ENCODE data around the gene CLCN2. TPM values are rescaled to one million over a fixed set of nuclear protein-coding genes. Genes with fewer than 3 reads are reported as not detected.

The CLCN2 gene
- total RNA-seq, 1 experiment from 2014 or later = 13.0 TPM

DNA sequence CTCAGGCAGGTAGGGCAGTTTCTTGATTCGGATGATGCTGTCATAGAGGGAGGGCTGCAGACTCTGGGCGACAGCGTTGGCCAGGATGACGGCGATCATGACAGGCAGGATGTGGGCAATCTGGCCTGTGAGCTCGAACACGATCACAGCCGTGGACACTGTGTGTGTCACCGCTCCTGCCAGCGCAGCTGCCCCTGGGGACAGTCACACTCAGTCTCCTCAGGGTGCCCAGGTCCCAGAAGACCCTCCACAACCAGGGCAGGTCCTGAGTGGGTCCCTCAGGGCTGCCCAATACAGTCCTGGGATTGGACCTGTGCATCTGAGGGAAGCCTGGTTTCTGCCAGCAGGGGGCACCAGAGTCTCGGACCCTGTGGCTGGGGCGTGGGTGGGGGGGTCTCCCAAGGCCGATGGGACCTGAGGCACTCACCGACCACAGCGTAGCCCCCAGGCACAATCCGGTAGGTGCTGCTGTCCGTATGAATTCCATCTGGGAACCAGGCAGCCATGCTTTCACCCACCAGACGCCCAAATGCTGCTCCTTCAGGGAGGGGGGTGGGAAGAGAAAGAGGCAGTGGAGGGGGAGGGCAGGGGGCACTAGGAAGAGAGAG, 7.2 kb downstream of the CLCN2 start:
- no peaks in the 10 kb centered on the region for H4K20me1 ChIP-seq (ENCODE audit: low read length)
- H3F3A ChIP-seq (ENCODE audit: low read length, unreplicated experiment) = no peaks in the 10 kb centered on the region
- no peak overlapping the region for H2AFZ ChIP-seq (ENCODE audit: low read length)
- TF ChIP-seq EZH2 (IDR thresholded peaks at IDR 0.05; ENCODE audit: low read length, unreplicated experiment) = no peak
- TF ChIP-seq, protein P1, sequence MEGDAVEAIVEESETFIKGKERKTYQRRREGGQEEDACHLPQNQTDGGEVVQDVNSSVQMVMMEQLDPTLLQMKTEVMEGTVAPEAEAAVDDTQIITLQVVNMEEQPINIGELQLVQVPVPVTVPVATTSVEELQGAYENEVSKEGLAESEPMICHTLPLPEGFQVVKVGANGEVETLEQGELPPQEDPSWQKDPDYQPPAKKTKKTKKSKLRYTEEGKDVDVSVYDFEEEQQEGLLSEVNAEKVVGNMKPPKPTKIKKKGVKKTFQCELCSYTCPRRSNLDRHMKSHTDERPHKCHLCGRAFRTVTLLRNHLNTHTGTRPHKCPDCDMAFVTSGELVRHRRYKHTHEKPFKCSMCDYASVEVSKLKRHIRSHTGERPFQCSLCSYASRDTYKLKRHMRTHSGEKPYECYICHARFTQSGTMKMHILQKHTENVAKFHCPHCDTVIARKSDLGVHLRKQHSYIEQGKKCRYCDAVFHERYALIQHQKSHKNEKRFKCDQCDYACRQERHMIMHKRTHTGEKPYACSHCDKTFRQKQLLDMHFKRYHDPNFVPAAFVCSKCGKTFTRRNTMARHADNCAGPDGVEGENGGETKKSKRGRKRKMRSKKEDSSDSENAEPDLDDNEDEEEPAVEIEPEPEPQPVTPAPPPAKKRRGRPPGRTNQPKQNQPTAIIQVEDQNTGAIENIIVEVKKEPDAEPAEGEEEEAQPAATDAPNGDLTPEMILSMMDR (conservative IDR thresholded peaks at IDR 0.05; ENCODE audit: low read depth, low read length) = peak; percentile 77
- H3K27me3 ChIP-seq (ENCODE audit: low read length) = no peaks in the 10 kb centered on the region
- ChIA-PET CTCF (no interaction called here), POLR2A (ENCODE audit: unreplicated experiment) (no interaction called here)
- no peaks in the 10 kb centered on the region for H3K9me2 ChIP-seq (replicated peaks; ENCODE audit: low read length)
- intact Hi-C loops (cut with micrococcal nuclease) = no loop called here
- H3K27ac ChIP-seq (ENCODE audit: low read length) = no peak overlapping the region
- ATAC-seq (peak; percentile 86), DNase-seq (peak; percentile 41)
- no peaks in the 10 kb centered on the region for H3K4me1 ChIP-seq (ENCODE audit: insufficient read depth, low read length)
- BruUV-seq (replicated peaks) = no TSS peak
- H3K79me2 ChIP-seq (ENCODE audit: low read length) = no peaks in the 10 kb centered on the region
- H3K9ac ChIP-seq (ENCODE audit: low read length) = no peak overlapping the region
- H3K4me3 ChIP-seq (ENCODE audit: low read length) = no peak overlapping the region
- peaks cover 9% of the 10 kb centered on the region; the same call in 1 of the 2 replicates for H3K36me3 ChIP-seq (ENCODE audit: low read depth, low read length)
- H3K9me3 ChIP-seq (ENCODE audit: low read length) = no peaks in the 10 kb centered on the region
- no peak overlapping the region for H3K4me2 ChIP-seq (ENCODE audit: low read length)

DNA sequence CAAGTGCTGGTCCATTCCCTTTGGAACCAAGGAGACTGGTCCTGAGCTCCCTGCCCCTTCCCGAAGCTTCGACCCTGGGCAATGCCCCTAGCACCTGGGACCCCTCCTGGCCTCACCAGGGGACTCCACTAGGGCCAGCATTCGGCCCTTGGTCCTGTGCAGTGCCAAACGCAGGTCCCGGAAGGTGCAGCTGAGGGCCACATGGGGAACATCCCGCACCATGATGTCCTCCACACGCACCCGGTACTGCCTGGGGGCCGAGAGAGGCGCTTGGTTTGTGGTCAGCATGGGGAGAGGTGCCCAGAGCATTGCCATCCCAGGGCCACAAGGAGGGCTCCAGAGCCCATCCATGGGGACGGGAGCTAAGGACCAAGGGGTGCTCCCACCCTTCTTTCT, 7.9 kb downstream of the CLCN2 start:
- Histone ChIP-seq H3K27ac (ENCODE audit: low read length) (no peak overlapping the region), H3F3A (ENCODE audit: low read length, unreplicated experiment) (no peaks in the 10 kb centered on the region), H3K9me3 (ENCODE audit: low read length) (no peaks in the 10 kb centered on the region), H2AFZ (ENCODE audit: low read length) (no peak overlapping the region), H3K4me2 (ENCODE audit: low read length) (no peak overlapping the region), H3K79me2 (ENCODE audit: low read length) (no peaks in the 10 kb centered on the region), H3K9me2 (replicated peaks; ENCODE audit: low read length) (no peaks in the 10 kb centered on the region), H3K4me3 (ENCODE audit: low read length) (no peak overlapping the region), H3K9ac (ENCODE audit: low read length) (no peak overlapping the region), H4K20me1 (ENCODE audit: low read length) (no peaks in the 10 kb centered on the region), H3K4me1 (ENCODE audit: insufficient read depth, low read length) (no peaks in the 10 kb centered on the region), H3K36me3 (ENCODE audit: low read depth, low read length) (peaks cover 9% of the 10 kb centered on the region; the same call in 1 of the 2 replicates), H3K27me3 (ENCODE audit: low read length) (no peaks in the 10 kb centered on the region)
- intact Hi-C loops (cut with micrococcal nuclease) = no loop called here
- CTCF ChIA-PET = no interaction called here
- no peak for TF ChIP-seq EZH2 (IDR thresholded peaks at IDR 0.05; ENCODE audit: low read length, unreplicated experiment)
- TF ChIP-seq, protein P1 (conservative IDR thresholded peaks at IDR 0.05; ENCODE audit: low read depth, low read length) = no peak
- TF ChIP-seq EZH2phosphoT487 (IDR thresholded peaks at IDR 0.05; ENCODE audit: borderline replicate concordance, low read length) = no peak
- DNase-seq (no peak), ATAC-seq (no peak)
- POLR2A ChIA-PET (ENCODE audit: unreplicated experiment) = interaction anchor here (0.6 kb wide), 1 partner anchor 54 kb away, joined by 3 read pairs; no protein-coding TSS in a partner anchor
- BruUV-seq (replicated peaks) = no TSS peak

DNA sequence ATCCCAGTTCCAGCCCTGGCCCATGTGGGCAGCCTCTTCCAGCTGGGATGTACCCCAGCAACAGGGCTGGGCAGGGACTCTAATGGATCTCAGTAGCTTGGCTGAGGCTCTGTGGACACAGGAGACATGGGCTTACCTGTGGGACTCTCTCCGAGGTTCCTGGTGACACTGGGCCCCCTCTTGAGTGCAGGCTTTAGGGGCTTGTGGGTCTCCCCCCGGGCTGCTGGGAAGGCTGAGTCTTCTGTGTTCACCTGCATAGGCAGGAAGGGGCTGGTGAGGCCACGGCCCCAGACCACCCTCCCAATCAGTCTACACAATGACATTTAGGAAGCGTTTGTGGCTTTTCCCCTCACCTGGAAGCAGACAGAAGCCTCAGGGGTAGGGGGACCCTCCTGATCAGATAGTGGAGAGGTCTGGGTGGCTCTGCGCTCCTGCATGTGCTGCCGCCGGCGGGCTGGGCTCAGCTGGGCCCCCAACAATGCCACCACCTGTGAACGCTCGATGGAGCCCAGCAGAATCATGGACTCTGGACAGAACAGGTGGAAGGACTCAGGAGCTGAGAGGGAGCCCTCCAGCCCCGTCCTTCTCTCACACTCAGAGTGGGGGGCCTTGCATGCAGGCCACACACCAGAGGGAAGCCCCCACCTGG, 8.4 kb downstream of the CLCN2 start:
- Histone ChIP-seq H2AFZ (ENCODE audit: low read length) (no peak overlapping the region), H3K27ac (ENCODE audit: low read length) (no peak overlapping the region), H4K20me1 (ENCODE audit: low read length) (no peaks in the 10 kb centered on the region), H3K9me3 (ENCODE audit: low read length) (no peaks in the 10 kb centered on the region), H3K27me3 (ENCODE audit: low read length) (no peaks in the 10 kb centered on the region), H3K4me3 (ENCODE audit: low read length) (no peak overlapping the region), H3K9me2 (replicated peaks; ENCODE audit: low read length) (no peaks in the 10 kb centered on the region), H3K79me2 (ENCODE audit: low read length) (no peaks in the 10 kb centered on the region), H3K9ac (ENCODE audit: low read length) (no peak overlapping the region), H3K4me2 (ENCODE audit: low read length) (no peak overlapping the region), H3K36me3 (ENCODE audit: low read depth, low read length) (peaks cover 9% of the 10 kb centered on the region; the same call in 1 of the 2 replicates), H3K4me1 (ENCODE audit: insufficient read depth, low read length) (no peaks in the 10 kb centered on the region), H3F3A (ENCODE audit: low read length, unreplicated experiment) (no peaks in the 10 kb centered on the region)
- TF ChIP-seq EZH2 (IDR thresholded peaks at IDR 0.05; ENCODE audit: low read length, unreplicated experiment) (no peak), EZH2phosphoT487 (IDR thresholded peaks at IDR 0.05; ENCODE audit: borderline replicate concordance, low read length) (no peak)
- DNase-seq (no peak), ATAC-seq (no peak)
- no TSS peak for BruUV-seq (replicated peaks)
- intact Hi-C loops (cut with micrococcal nuclease) = no loop called here
- ChIA-PET CTCF (interaction anchor here (0.5 kb wide), 1 partner anchor 33 kb away, joined by 4 read pairs; no protein-coding TSS in a partner anchor), POLR2A (ENCODE audit: unreplicated experiment) (interaction anchor here (0.6 kb wide), 1 partner anchor 54 kb away, joined by 3 read pairs; no protein-coding TSS in a partner anchor)

Data from PC-3 (cell line).